ENCODE measurements around the gene COMMD2. TPM values are rescaled to one million over a fixed set of nuclear protein-coding genes. Genes with fewer than 3 reads are reported as not detected.

Gene COMMD2
- total and polyA plus RNA-seq, 7 donors, result 10.2 to 27.5 (median 17.1) TPM

- TF ChIP-seq POLR2AphosphoS5 (IDR thresholded peaks at IDR 0.05) (no peak), EP300 (IDR thresholded peaks at IDR 0.05) (no peak), CTCF (IDR thresholded peaks at IDR 0.05) (no peak), POLR2A (IDR thresholded peaks at IDR 0.05) (no peak)
- DNase-seq, result no peak
- no peaks in the 10 kb centered on the region for H3K36me3 ChIP-seq
- intact Hi-C loops (cut with DNase I), result no loop called here
- no peaks in the 10 kb centered on the region for H3K27me3 ChIP-seq
- H3K9me3 ChIP-seq, result no peaks in the 10 kb centered on the region
- H3K4me3 ChIP-seq, result no peak overlapping the region
- no peak overlapping the region for H3K27ac ChIP-seq
- H3K4me1 ChIP-seq, result no peaks in the 10 kb centered on the region
- 81 to 88% methylated on average over 1 of the region's 1 CpG for whole genome bisulfite sequencing, 2 donors
Observed at GRCh38 chr3:149796026-149796425, 43.7 kb upstream of the COMMD2 start.

- DNase-seq, result no peak
- no peaks in the 10 kb centered on the region for H3K4me1 ChIP-seq
- WGBS, 2 donors, result 93 to 94% methylated on average over 4 of the region's 4 CpGs
- H3K4me3 ChIP-seq, result no peak within 1 kb of the TSS
- H3K9me3 ChIP-seq, result no peaks in the 10 kb centered on the region
- no peaks in the 10 kb centered on the region for H3K27me3 ChIP-seq
- intact Hi-C loops (cut with DNase I), result no loop called here
- no peak for TF ChIP-seq CTCF (IDR thresholded peaks at IDR 0.05)
- TF ChIP-seq EP300 (IDR thresholded peaks at IDR 0.05), result no peak
- TF ChIP-seq POLR2A (IDR thresholded peaks at IDR 0.05), result no peak
- no peak for TF ChIP-seq POLR2AphosphoS5 (IDR thresholded peaks at IDR 0.05)
- H3K27ac ChIP-seq, result no peak within 1 kb of the TSS
- no peaks in the 10 kb centered on the region for H3K36me3 ChIP-seq
Observed at GRCh38 chr3:149792452-149793270, 40.4 kb upstream of the COMMD2 start, which contains the start of gene ANKUB1. Gene ANKUB1, minus strand, starts transcription at chr3:149792554. Its CDS starts 188 bp downstream, at chr3:149792366.

GRCh38 chr3:149790698-149791097 lies 38.4 kb upstream of the COMMD2 start:
- intact Hi-C loops (cut with DNase I), result no loop called here
- no peaks in the 10 kb centered on the region for H3K27me3 ChIP-seq
- H3K4me3 ChIP-seq, result no peak overlapping the region
- DNase-seq, result no peak
- 65 to 80% methylated on average over 3 of the region's 3 CpGs for WGBS, 2 donors
- no peaks in the 10 kb centered on the region for H3K36me3 ChIP-seq
- no peaks in the 10 kb centered on the region for H3K9me3 ChIP-seq
- TF ChIP-seq CTCF (IDR thresholded peaks at IDR 0.05), result no peak
- TF ChIP-seq POLR2AphosphoS5 (IDR thresholded peaks at IDR 0.05), result no peak
- TF ChIP-seq EP300 (IDR thresholded peaks at IDR 0.05), result no peak
- no peak for TF ChIP-seq POLR2A (IDR thresholded peaks at IDR 0.05)
- no peaks in the 10 kb centered on the region for H3K4me1 ChIP-seq
- no peak overlapping the region for H3K27ac ChIP-seq

- Histone ChIP-seq H3K4me1 (no peaks in the 10 kb centered on the region), H3K27ac (no peak overlapping the region), H3K9me3 (no peaks in the 10 kb centered on the region), H3K4me3 (no peak overlapping the region), H3K27me3 (no peaks in the 10 kb centered on the region), H3K36me3 (no peaks in the 10 kb centered on the region)
- no peak for DNase-seq
- 74 to 75% methylated on average over 2 of the region's 2 CpGs for WGBS, 2 donors
- TF ChIP-seq CTCF (IDR thresholded peaks at IDR 0.05), result no peak
- TF ChIP-seq POLR2A (IDR thresholded peaks at IDR 0.05), result no peak
- intact Hi-C loops (cut with DNase I), result no loop called here
Observed at GRCh38 chr3:149790268-149790667, 38.0 kb upstream of the COMMD2 start.
